Lung (tissue), 12 donors: ENCODE data around the gene MID1IP1. TPM values are rescaled to one million over a fixed set of nuclear protein-coding genes. Genes with fewer than 3 reads are reported as not detected.

ENCODE experiments used
- ATAC-seq: fragments of 200-7000 bp; cut with Tn5 transposase; one replicate; pipeline ENCODE4 v1.9.1; 2020; ENCODE audit warnings: moderate number of reproducible peaks; ENCODE audit not compliant: insufficient read depth, low FRiP score
- DNase-seq, 3 donors: peaks; one replicate each; pipeline ENCODE4 v3.0.0-alpha.2; 2013 to 2017
- H3K27ac ChIP-seq, 2 donors: one replicate each; pipeline ENCODE4 v1.5.1; 2013; ENCODE audit warnings: mild to moderate bottlenecking in 2 of 2, moderate library complexity in 2 of 2, control low read depth in 1 of 2, inconsistent platforms in 1 of 2, low read depth in 1 of 2, low read length in 1 of 2
- H3K27me3 ChIP-seq, 3 donors: one replicate each; pipeline ENCODE4 v1.5.1; 2013; ENCODE audit warnings: low read length in 2 of 3; ENCODE audit not compliant: control insufficient read depth in 3 of 3, insufficient read depth in 3 of 3
- H3K36me3 ChIP-seq, 4 donors: one replicate each; pipeline ENCODE4 v1.5.1; 2013; ENCODE audit warnings: low read length in 4 of 4, mild to moderate bottlenecking in 1 of 4, moderate library complexity in 1 of 4; ENCODE audit not compliant: control insufficient read depth in 4 of 4, insufficient read depth in 4 of 4
- H3K4me1 ChIP-seq, 5 donors: one replicate each; pipeline ENCODE4 v1.5.1; 2013; ENCODE audit warnings: low read length in 5 of 5, mild to moderate bottlenecking in 2 of 5, moderate library complexity in 1 of 5; ENCODE audit not compliant: control insufficient read depth in 5 of 5, insufficient read depth in 5 of 5
- H3K4me3 ChIP-seq: one replicate; pipeline ENCODE4 v1.5.1; 2013; ENCODE audit warnings: mild to moderate bottlenecking, control low read depth, moderate library complexity
- H3K9ac ChIP-seq, 2 donors: one replicate each; pipeline ENCODE4 v1.5.1; 2013; ENCODE audit warnings: low read length in 2 of 2, control low read depth in 1 of 2; ENCODE audit not compliant: insufficient read depth in 1 of 2
- H3K9me3 ChIP-seq, 4 donors: one replicate each; pipeline ENCODE4 v1.5.1; 2013; ENCODE audit warnings: low read length in 3 of 4, mild to moderate bottlenecking in 1 of 4, moderate library complexity in 1 of 4; ENCODE audit not compliant: control insufficient read depth in 4 of 4, insufficient read depth in 3 of 4
- WGBS, 2 donors: extraction: QIAGEN DNeasy Blood & Tissue Kit; methylation state at CpG; one replicate each; pipeline ENCODE4 v1.1.7; 2013; 5-methylcytosine and 5-hydroxymethylcytosine counted together
- polyA plus RNA-seq, 2 donors: library from polyadenylated mRNA; stranded (reverse); fragments of 200-250 nt; gene quantifications; one replicate each; pipeline ENCODE4 v1.2.1, GENCODE V29; 2013
- total RNA-seq, 2 donors: library from RNA; depleted of rRNA in 1 of 2; stranded (reverse); fragments of >200 nt in 1 of 2; gene quantifications; one replicate each; pipeline ENCODE4 v1.2.1, GENCODE V29; 2014 to 2021
- TF ChIP-seq, protein P1 (sequence below): IDR thresholded peaks from 2 replicates; pipeline ENCODE4 v1.5.1; 2012; ENCODE audit warnings: mild to moderate bottlenecking; ENCODE audit errors: control extremely low read depth, extremely low read depth
- donor health status: control.
- donor health status: control.
- donor health status: Bipolar disorder and iron deficiency.
- donor health status: healthy.
- donor health status: DM: yes; HTN: yes; CAD: no.

Gene MID1IP1
- total and polyA plus RNA-seq, 4 donors = 49.0 to 156 (median 107) TPM

DNA sequence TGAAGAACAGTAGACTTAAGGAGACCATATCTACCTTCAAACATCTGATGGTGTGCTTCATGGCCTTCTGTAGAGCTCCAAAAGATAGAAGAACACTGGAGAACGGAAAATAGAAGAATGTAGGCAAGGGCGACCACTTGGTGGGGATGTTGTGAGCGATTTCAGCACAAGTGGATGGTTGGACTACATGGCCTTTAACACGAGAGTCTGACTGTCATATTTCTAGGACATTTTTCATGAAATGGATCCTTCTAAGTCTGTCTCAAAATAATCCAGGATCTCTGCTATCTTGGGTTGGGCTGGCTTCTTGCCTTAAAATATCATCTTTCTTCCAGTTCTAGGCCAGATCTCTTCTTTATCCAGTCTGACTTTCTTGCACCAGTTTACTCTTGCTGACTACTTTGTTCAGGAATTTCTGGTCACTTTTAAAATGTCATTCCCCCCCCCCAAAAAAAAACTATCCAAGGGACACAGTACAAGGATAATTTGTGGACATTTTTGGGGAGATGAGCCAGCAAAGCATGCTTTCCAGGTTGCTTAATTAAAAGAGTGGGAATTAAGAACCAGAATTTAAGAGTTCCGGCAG, 1.2 kb upstream of the MID1IP1 start:
- H3K4me3 ChIP-seq = no peak overlapping the region
- peaks cover 0 to 11% (median 8%) of the 10 kb centered on the region in 3 donors for H3K27me3 ChIP-seq
- ATAC-seq (no peak), DNase-seq (peak in 2 of 3 donors; percentile 5 to 40)
- peaks cover 0 to 7% (median 0%) of the 10 kb centered on the region in 4 donors for H3K9me3 ChIP-seq
- peaks cover 0 to 2% (median 0%) of the 10 kb centered on the region in 4 donors for H3K36me3 ChIP-seq
- WGBS, 2 donors = 58 to 68% methylated on average over 5 of the region's 5 CpGs
- H3K9ac ChIP-seq = no peak overlapping the region
- peak overlapping the region in 1 of 2 donors; percentile 16 for H3K27ac ChIP-seq
- TF ChIP-seq, protein P1, sequence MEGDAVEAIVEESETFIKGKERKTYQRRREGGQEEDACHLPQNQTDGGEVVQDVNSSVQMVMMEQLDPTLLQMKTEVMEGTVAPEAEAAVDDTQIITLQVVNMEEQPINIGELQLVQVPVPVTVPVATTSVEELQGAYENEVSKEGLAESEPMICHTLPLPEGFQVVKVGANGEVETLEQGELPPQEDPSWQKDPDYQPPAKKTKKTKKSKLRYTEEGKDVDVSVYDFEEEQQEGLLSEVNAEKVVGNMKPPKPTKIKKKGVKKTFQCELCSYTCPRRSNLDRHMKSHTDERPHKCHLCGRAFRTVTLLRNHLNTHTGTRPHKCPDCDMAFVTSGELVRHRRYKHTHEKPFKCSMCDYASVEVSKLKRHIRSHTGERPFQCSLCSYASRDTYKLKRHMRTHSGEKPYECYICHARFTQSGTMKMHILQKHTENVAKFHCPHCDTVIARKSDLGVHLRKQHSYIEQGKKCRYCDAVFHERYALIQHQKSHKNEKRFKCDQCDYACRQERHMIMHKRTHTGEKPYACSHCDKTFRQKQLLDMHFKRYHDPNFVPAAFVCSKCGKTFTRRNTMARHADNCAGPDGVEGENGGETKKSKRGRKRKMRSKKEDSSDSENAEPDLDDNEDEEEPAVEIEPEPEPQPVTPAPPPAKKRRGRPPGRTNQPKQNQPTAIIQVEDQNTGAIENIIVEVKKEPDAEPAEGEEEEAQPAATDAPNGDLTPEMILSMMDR = no peak
- peaks cover 0 to 7% (median 0%) of the 10 kb centered on the region in 5 donors for H3K4me1 ChIP-seq

DNA sequence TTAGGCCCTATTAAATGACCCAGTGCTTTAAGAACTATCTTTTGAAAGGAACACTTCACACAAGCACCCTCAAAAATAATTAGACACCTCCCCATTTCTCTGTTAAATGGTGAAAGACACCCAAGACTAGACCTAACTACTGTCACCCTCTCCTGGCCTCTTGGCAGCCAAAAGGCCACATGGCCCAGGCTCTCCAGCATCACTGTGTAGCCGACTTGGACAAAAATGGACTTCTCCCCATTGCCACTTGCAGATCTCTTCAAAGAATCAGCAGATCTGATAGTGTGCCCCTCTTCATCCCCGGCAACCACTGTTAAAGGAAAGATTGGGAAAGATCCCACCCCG, 2.0 kb downstream of the MID1IP1 start:
- Histone ChIP-seq H3K9me3 (peaks cover 0 to 12% (median 0%) of the 10 kb centered on the region in 4 donors), H3K4me3 (no peak overlapping the region), H3K4me1 (peaks cover 0 to 8% (median 2%) of the 10 kb centered on the region in 5 donors), H3K36me3 (peaks cover 0 to 5% (median 0%) of the 10 kb centered on the region in 4 donors), H3K9ac (no peak overlapping the region), H3K27ac (peak overlapping the region; percentile 90 to 93), H3K27me3 (peaks cover 0 to 8% (median 3%) of the 10 kb centered on the region in 3 donors)
- TF ChIP-seq, protein P1 = no peak
- 0 to 42% methylated on average over 3 of the region's 3 CpGs for WGBS, 2 donors
- ATAC-seq = no peak
- DNase-seq = no peak

DNA sequence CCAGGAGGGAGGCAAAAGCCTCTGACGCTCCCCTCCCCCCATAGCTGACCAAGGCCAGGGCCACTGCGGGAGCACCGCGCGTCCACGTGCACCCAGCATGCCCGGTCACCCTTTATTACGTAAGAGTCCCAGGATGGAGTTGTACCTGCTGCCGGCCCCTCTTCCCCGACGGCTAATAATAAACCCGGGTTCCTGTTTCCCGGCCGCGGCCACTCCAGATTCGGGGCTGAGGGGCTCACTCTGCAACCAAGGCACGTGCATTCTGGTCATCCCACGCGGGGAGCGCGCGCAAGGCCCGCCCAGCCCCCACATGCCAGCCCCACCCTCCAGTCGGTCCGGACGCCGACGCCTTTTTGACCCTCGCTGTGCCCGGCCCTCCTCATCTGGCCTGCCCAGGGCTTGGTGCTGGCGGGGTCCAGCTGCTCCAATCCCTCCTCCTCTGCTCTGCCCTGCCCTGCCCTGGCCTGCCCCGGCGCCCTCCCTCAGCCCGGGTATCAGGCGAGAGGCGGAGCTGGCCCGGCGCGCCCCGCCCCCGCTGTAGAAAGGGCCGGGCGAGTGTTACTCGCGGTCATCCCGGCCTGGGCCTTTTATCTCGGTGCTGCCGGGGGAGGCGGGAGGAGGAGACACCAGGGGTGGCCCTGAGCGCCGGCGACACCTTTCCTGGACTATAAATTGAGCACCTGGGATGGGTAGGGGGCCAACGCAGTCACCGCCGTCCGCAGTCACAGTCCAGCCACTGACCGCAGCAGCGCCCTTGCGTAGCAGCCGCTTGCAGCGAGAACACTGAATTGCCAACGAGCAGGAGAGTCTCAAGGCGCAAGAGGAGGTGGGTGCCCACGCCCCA, 2.6 kb downstream of the MID1IP1 start:
- peak overlapping the region; percentile 90 to 93 for H3K27ac ChIP-seq
- peak overlapping the region; percentile 54 for H3K4me3 ChIP-seq
- H3K9me3 ChIP-seq = peaks cover 0 to 12% (median 0%) of the 10 kb centered on the region in 4 donors
- DNase-seq (peak; percentile 63 to 79 (median 76)), ATAC-seq (peak; percentile 80)
- WGBS, 2 donors = 0 to 32% methylated on average over 33 to 64 of the region's 64 CpGs
- H3K36me3 ChIP-seq = peaks cover 0 to 5% (median 0%) of the 10 kb centered on the region in 4 donors
- peak overlapping the region; percentile 11 to 43 for H3K9ac ChIP-seq
- peaks cover 0 to 3% (median 2%) of the 10 kb centered on the region in 3 donors for H3K27me3 ChIP-seq
- peaks cover 0 to 8% (median 2%) of the 10 kb centered on the region in 5 donors for H3K4me1 ChIP-seq
- TF ChIP-seq, protein P1 = no peak
